GM19455 (cell line): Measurements from ENCODE around the gene SLC29A4.

Experiments used
- ATAC-seq: cut with Tn5 transposase; IDR thresholded peaks from one replicate; pipeline ENCODE4 v1.9.1; 2021; ENCODE audit not compliant: unreplicated experiment

SLC29A4 gene

GRCh38 chr7:5350600-5351385 is 68.0 kb downstream of the SLC29A4 start:
- no peak for ATAC-seq

GRCh38 chr7:5351507-5352265 is 68.9 kb downstream of the SLC29A4 start:
- no peak for ATAC-seq

- no peak for ATAC-seq
Measured at GRCh38 chr7:5352440-5353010, 69.8 kb downstream of the SLC29A4 start.

GRCh38 chr7:5354460-5355232 is 71.9 kb downstream of the SLC29A4 start:
- ATAC-seq = no peak
